Ascending aorta (tissue), 2 donors: Measurements from ENCODE around the gene PKDREJ. TPM values are rescaled to one million over a fixed set of nuclear protein-coding genes. Genes with fewer than 3 reads are reported as not detected.

ENCODE experiments used
- DNase-seq, 2 donors: peaks; one replicate each; pipeline ENCODE4 v3.0.0-alpha.2; 2019; ENCODE audit warnings: low spot score in 2 of 2
- H3K27ac ChIP-seq, 2 donors: fragments of 200-600 bp; sonication (generic); one replicate each; pipeline ENCODE4 v1.5.1; 2016 to 2017; ENCODE audit warnings: mild to moderate bottlenecking in 1 of 2
- H3K27me3 ChIP-seq: fragments of 200-600 bp; sonication (generic); one replicate; pipeline ENCODE4 v1.5.1; 2017
- H3K36me3 ChIP-seq, 2 donors: fragments of 200-600 bp; sonication (generic); one replicate each; pipeline ENCODE4 v1.5.1; 2016
- H3K4me1 ChIP-seq, 2 donors: fragments of 200-600 bp; sonication (generic); one replicate each; pipeline ENCODE4 v1.5.1; 2016 to 2017; ENCODE audit warnings: mild to moderate bottlenecking in 1 of 2
- H3K4me3 ChIP-seq, 2 donors: fragments of 200-600 bp; sonication (generic); one replicate each; pipeline ENCODE4 v1.5.1; 2016 to 2017; ENCODE audit warnings: mild to moderate bottlenecking in 1 of 2
- H3K9me3 ChIP-seq, 2 donors: fragments of 200-600 bp; sonication (generic); one replicate each; pipeline ENCODE4 v1.5.1; 2016
- CTCF ChIP-seq, 3 experiments: fragments of 200-600 bp in 2 of 3; fragments of 450-650 bp in 1 of 3; sonication (generic) in 2 of 3; IDR thresholded peaks; one replicate each; pipeline ENCODE4 v1.5.1; 2016 to 2019; ENCODE audit warnings: antibody characterized with exemption in 3 of 3, mild to moderate bottlenecking in 1 of 3, moderate library complexity in 1 of 3
- intact Hi-C: fragments of 100-400 bp; cut with DNase I; formaldehyde crosslinking; loops from one replicate; pipeline ENCODE4 v1.15.1; 2023
- total RNA-seq: library from RNA; depleted of rRNA; stranded (reverse); fragments of >200 nt; gene quantifications from one replicate; pipeline ENCODE4 v1.1.0, GENCODE V29; 2016

Gene PKDREJ
- total RNA-seq, 1 donor from 2014 or later = not detected

- peak; percentile 13 to 26 (median 25) for TF ChIP-seq CTCF (IDR thresholded peaks at IDR 0.05)
- H3K9me3 ChIP-seq = no peaks in the 10 kb centered on the region
- peak in 1 of 2 donors; percentile 84 for DNase-seq
- H3K27me3 ChIP-seq = no peaks in the 10 kb centered on the region
- H3K4me1 ChIP-seq = peaks cover 0 to 8% of the 10 kb centered on the region in 2 donors
- intact Hi-C loops = loop anchor here (1.0 to 10.0 kb wide), 2 partner anchors 12 to 72 kb away; partner anchors contain the start of genes CDPF1 and TRMU
- H3K36me3 ChIP-seq = no peaks in the 10 kb centered on the region
- H3K27ac ChIP-seq = no peak overlapping the region
- H3K4me3 ChIP-seq = peak overlapping the region; percentile 41 to 59
Observed at GRCh38 chr22:46262449-46263215, 511 bp downstream of the PKDREJ start.

DNA sequence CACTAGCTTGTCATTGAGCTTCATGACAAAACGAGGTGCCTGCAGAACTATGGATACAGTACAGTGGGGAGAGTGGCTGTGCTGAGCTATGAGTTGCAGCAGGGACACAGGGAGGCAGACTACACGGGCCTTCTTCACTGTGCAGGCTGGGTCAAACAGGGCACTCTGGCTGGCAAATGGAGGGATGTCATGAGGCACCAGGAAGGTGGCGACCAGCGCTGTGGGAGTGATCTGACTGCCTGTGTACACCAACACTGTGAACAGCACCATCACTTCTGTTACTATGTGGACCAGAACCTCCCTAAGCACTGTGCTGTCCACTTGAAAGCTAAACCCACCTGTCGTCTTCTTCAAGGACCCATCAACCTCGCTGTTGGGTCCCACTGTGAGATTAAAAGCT lies 3.1 kb downstream of the PKDREJ start:
- Histone ChIP-seq H3K9me3 (no peaks in the 10 kb centered on the region), H3K27me3 (no peaks in the 10 kb centered on the region), H3K27ac (no peak overlapping the region), H3K4me1 (no peaks in the 10 kb centered on the region), H3K36me3 (no peaks in the 10 kb centered on the region), H3K4me3 (no peak overlapping the region)
- DNase-seq = no peak
- no peak for TF ChIP-seq CTCF (IDR thresholded peaks at IDR 0.05)
- intact Hi-C loops = loop anchor here (10.0 kb wide), 1 partner anchor 75 kb away; the partner anchor contains the start of gene TRMU

DNA sequence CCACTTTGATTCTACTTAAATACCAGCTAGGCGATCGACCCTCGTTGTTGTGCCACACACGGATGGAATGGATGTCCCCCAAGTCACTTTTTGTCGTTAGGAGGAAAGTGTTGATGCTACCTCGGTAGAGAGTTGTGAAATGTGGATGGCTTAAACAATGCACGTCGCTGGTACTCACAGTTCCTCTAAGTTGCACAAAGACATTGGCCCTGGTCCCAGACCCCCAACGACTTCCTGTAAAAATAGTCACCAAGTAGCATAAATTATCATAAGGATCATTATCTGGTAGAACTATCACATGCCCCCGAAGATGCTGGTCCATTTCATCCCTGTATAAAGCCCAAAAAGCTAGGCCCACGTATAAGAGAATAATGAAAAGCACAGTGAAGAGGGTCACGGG lies 3.8 kb downstream of the PKDREJ start:
- Histone ChIP-seq H3K27ac (no peak overlapping the region), H3K4me3 (no peak overlapping the region), H3K27me3 (no peaks in the 10 kb centered on the region), H3K4me1 (no peaks in the 10 kb centered on the region), H3K36me3 (no peaks in the 10 kb centered on the region), H3K9me3 (no peaks in the 10 kb centered on the region)
- intact Hi-C loops = no loop called here
- no peak for DNase-seq
- TF ChIP-seq CTCF (IDR thresholded peaks at IDR 0.05) = no peak

- intact Hi-C loops = no loop called here
- no peaks in the 10 kb centered on the region for H3K27me3 ChIP-seq
- no peak overlapping the region for H3K4me3 ChIP-seq
- TF ChIP-seq CTCF (IDR thresholded peaks at IDR 0.05) = no peak
- H3K4me1 ChIP-seq = no peaks in the 10 kb centered on the region
- H3K36me3 ChIP-seq = no peaks in the 10 kb centered on the region
- H3K9me3 ChIP-seq = no peaks in the 10 kb centered on the region
- no peak for DNase-seq
- no peak overlapping the region for H3K27ac ChIP-seq
Observed at GRCh38 chr22:46256358-46256958, 6.7 kb downstream of the PKDREJ start.

- no peaks in the 10 kb centered on the region for H3K9me3 ChIP-seq
Observed at GRCh38 chr22:46251816-46252380, 11.2 kb downstream of the PKDREJ start.

More at GRCh38 chr22:46251816-46252380, 11.2 kb downstream of the PKDREJ start:
- no peak for TF ChIP-seq CTCF (IDR thresholded peaks at IDR 0.05)
- Histone ChIP-seq H3K4me1 (peaks cover 10 to 11% of the 10 kb centered on the region in 2 donors), H3K4me3 (no peak overlapping the region), H3K27ac (no peak overlapping the region), H3K36me3 (no peaks in the 10 kb centered on the region), H3K27me3 (no peaks in the 10 kb centered on the region)
- no peak for DNase-seq
- intact Hi-C loops = loop anchor here (5.0 kb wide), 1 partner anchor 100 kb away; the partner anchor contains the start of gene PPARA
